Panc1 (cell line): Measurements from ENCODE around the gene ERRFI1.

Source experiments
- CTCF ChIP-seq: fragments of 450-650 bp; IDR thresholded peaks from 2 replicates; pipeline ENCODE4 v1.5.1; 2017; ENCODE audit warnings: mild to moderate bottlenecking
- POLR2AphosphoS5 ChIP-seq: IDR thresholded peaks from 2 replicates; pipeline ENCODE4 v1.6.1; 2012; ENCODE audit warnings: mild to moderate bottlenecking, low read depth, low read length, moderate library complexity
- SIN3A ChIP-seq: IDR thresholded peaks from 2 replicates; pipeline ENCODE4 v1.6.1; 2012; ENCODE audit warnings: low read depth, mild to moderate bottlenecking, low read length, moderate library complexity, borderline replicate concordance; ENCODE audit not compliant: insufficient read depth
- TF ChIP-seq, protein P1 (sequence below), 2 experiments: IDR thresholded peaks; 2 replicates each; pipeline ENCODE4 v1.6.1; 2011 to 2012; ENCODE audit warnings: low read depth in 2 of 2, control low read depth in 1 of 2, low read length in 1 of 2, mild to moderate bottlenecking in 1 of 2, moderate library complexity in 1 of 2; ENCODE audit not compliant: insufficient read depth in 1 of 2

GRCh38 chr1:8020032-8020431 lies 6.1 kb downstream of the ERRFI1 start:
- peak; percentile 70 for TF ChIP-seq POLR2AphosphoS5
- TF ChIP-seq CTCF, result no peak
- TF ChIP-seq, protein P1, sequence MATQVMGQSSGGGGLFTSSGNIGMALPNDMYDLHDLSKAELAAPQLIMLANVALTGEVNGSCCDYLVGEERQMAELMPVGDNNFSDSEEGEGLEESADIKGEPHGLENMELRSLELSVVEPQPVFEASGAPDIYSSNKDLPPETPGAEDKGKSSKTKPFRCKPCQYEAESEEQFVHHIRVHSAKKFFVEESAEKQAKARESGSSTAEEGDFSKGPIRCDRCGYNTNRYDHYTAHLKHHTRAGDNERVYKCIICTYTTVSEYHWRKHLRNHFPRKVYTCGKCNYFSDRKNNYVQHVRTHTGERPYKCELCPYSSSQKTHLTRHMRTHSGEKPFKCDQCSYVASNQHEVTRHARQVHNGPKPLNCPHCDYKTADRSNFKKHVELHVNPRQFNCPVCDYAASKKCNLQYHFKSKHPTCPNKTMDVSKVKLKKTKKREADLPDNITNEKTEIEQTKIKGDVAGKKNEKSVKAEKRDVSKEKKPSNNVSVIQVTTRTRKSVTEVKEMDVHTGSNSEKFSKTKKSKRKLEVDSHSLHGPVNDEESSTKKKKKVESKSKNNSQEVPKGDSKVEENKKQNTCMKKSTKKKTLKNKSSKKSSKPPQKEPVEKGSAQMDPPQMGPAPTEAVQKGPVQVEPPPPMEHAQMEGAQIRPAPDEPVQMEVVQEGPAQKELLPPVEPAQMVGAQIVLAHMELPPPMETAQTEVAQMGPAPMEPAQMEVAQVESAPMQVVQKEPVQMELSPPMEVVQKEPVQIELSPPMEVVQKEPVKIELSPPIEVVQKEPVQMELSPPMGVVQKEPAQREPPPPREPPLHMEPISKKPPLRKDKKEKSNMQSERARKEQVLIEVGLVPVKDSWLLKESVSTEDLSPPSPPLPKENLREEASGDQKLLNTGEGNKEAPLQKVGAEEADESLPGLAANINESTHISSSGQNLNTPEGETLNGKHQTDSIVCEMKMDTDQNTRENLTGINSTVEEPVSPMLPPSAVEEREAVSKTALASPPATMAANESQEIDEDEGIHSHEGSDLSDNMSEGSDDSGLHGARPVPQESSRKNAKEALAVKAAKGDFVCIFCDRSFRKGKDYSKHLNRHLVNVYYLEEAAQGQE (IDR thresholded peaks at IDR 0.05; ENCODE audit: insufficient read depth in 1 of 2, low read depth in 2 of 2, low read length in 1 of 2), result no peak
- TF ChIP-seq SIN3A, result no peak
